NCI-H1105 treated with DMSO at 0.1 percent for 48 hours (cell line): ENCODE results near the gene SLC35E2B.

Experiments
- DNase-seq: peaks from one replicate; lab custom pipeline; 2025; lab: John Stamatoyannopoulos, UW

The SLC35E2B gene

DNA sequence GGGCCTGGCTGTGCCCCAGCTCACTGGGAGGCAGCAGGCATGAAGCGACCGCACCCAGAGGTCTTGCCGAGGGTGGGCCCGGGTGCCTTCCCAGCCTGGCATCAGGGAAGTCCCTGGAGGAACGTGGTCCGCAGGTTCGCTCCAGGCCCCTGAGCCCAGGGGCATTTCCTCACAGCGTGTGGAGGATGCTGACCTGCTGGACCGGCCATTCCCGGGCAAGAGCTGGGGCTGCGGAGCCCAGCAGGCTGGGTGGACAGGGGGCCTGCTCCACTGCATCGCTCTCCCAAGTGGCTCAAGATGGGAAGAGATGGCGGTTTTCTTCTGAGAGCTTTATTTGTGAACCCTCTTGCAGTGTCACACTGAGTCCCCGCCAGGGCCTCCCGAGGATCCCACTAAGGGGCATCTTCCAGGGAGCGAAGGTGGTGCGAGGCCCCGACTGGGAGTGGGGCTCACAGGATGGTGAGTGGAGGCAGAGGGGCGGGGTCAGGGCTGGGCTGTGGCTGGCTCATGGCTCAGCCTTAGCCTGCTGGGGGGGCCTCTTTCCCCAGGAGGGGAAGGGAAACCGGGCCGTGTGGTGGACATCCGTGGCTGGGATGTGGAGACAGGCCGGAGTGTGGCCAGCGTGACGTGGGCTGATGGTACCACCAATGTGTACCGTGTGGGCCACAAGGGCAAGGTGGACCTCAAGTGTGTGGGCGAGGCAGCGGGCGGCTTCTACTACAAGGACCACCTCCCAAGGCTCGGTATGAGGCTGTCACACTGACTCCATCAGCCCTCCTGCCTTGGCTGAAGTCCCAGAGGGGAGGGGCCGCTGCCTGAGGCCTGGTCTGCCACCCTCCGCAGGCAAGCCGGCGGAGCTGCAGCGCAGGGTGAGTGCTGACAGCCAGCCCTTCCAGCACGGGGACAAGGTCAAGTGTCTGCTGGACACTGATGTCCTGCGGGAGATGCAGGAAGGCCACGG, 67.9 kb downstream of the SLC35E2B start:
- no peak for DNase-seq

GRCh38 chr1:1623631-1624442, 68.8 kb downstream of the SLC35E2B start:
- no peak for DNase-seq

DNA sequence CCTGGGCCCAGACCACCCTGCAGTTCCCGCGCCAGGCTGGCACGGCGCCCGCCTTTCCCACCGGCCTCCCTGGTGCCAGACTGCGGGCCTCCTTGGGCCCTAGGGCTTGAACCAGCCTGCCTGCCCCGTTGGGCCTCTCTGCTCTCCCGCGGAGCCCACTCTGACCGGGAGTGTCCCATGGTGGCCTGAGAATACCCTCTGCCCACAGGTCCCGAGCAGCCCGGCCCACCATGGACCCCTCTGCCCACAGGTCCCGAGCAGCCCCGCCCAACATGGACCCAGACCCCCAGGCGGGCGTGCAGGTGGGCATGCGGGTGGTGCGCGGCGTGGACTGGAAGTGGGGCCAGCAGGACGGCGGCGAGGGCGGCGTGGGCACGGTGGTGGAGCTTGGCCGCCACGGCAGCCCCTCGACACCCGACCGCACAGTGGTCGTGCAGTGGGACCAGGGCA, 69.4 kb downstream of the SLC35E2B start:
- DNase-seq = no peak

GRCh38 chr1:1622788-1623094, 69.9 kb downstream of the SLC35E2B start:
- DNase-seq = no peak

DNA sequence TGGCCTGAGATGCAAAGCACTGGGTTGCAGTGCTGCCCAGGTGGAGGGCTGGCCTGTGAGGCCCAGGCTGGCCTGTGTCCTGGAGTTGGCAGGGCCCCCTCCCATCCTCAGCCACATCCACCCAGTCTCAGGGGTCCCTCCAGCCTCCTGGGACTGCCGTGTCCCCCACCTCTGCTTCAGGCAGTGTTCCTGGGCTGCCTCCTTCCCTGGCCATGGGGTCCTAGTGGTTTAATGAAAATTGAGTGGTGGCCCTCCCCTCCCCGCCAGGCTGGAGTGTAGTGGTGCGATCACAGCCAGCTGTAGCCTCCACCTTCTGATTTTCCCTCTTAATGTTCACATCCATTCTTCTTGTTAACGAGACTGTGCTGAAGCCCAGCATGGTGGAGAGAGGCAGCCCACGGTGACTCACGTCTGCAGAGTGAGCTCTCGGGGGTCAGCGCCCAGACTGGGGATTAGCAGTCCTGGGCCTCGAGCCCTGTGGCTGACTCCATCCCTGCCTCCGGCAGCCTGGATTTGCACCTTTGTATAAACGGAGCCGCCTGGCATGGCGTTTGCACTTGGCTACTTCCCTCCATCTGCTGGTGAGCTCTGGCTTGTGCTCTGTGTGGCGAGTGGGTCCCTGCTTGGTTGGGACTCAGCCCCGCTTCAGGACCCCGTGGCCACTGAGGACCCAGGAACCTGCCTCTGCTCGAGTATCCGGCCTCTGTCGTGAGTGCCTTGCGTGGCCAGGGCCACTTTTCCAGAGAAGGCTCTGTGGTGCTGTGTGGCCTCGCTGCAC, 70.4 kb downstream of the SLC35E2B start:
- DNase-seq = no peak

DNA sequence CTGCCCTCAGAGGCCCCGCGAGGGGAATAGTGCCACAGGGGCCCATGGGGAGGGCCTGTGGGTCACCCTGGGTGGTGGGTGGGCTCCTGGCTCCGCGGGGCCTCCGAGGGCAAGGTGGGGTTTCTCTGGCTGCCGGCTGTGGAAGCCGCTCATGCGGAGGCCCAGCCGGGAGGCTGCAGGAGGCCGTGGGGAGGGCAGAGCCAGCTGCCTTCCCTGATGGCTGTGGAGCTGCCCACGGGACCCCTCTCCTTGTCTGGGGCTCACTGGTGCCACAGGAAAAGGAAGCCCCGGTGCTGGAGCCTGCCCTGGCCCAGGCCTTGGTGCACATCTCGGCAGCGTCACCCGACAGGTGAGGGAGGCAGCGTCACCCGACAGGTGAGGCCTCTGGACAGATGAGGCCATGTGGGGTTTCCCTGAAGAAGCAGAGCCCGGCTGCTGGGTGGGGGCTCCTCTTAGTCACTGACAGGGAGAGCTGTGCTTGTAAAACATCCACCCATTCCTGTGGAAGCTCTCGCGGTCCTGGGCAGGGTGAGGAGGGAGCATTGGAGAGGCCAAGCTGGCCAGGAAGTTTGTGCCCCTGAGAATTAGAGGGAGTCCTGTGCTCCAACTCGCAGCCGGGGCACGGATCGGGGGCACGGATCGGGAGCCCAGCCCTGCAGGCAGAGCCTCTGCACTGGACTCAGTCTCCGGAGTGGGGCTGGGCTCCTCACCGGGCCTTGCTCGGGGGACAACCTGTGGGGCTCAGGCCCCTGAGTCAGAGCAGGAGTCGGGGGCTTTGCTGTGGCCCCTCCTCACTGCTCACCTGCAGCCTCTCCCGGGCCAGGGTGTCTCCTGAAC, 71.2 kb downstream of the SLC35E2B start:
- DNase-seq = no peak

GRCh38 chr1:1620433-1621139, 72.0 kb downstream of the SLC35E2B start:
- no peak for DNase-seq

GRCh38 chr1:1619917-1620361, 72.7 kb downstream of the SLC35E2B start:
- no peak for DNase-seq

DNA sequence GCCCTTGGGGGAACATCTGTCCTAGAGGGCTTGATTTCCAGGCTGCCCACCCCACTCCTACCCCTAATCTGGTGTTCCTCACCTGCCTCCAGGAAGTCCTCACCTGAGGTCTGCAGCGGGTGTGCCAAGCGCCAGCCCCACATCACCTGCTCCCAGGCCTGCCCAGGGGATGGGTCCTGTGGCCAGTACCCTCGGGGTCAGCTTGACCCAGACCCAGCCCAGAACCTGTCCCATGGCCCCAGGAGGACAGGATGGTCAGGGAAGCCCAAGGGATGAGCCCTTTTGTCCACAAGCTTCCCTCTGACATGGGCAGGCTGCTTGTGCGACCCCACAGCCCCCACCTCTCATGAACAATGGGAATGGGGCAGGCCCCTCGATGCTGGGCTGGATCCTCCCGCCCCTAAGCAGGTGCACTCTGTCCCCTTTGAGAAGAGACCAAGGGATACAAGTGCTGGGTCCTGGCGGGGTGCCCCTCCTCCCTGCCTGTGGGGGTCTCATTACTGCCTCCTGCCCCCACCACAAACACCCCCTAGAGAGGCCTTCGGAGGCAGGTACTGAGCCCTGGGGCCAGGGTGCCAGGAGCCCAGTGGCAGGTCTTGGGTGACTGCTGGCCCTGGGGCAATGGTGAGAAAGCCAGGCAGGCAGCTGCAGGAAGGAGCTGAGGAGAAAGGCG, 74.1 kb downstream of the SLC35E2B start:
- no peak for DNase-seq

DNA sequence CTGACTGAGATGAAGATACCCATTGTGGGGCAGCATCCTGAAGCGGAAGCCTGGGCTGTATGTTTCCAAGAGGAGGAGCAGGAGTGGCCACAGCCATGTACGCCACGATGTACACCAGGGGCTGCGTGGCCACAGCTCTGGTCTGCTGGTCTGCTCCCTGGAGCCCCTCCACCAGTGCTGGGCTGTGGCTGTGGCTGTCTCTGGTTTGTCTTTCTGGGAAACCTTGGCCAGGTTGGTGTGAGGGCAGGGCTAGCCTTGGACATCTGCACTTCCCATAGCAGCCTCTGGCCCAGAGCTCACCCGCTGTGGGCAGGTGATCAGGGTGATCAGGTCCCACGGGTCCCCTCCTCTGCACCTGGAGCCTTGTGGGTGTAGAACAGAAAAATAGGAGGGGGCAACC, 74.7 kb downstream of the SLC35E2B start:
- DNase-seq = no peak

DNA sequence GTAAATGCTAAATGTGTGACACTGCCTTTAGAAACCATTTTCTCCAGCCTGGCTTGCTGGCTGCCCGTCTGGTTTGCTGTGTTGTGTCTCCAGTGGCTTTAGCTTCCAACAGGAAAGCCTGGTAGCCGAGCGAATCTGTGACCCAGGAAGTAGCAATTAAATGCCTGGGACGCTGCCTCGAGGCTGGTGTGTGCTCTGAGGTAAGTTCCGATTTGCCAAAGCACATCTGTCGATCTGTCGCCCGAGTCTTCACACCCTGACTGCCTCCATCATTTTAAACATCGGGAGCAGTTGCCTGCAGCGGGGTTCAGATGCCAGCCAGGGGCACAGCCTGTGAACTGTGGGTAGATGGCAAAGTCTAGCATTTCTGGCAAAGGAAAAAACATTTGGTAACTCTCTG, 75.1 kb downstream of the SLC35E2B start:
- no peak for DNase-seq

- DNase-seq = no peak
Observed at GRCh38 chr1:1616838-1617237, 75.8 kb downstream of the SLC35E2B start.

DNA sequence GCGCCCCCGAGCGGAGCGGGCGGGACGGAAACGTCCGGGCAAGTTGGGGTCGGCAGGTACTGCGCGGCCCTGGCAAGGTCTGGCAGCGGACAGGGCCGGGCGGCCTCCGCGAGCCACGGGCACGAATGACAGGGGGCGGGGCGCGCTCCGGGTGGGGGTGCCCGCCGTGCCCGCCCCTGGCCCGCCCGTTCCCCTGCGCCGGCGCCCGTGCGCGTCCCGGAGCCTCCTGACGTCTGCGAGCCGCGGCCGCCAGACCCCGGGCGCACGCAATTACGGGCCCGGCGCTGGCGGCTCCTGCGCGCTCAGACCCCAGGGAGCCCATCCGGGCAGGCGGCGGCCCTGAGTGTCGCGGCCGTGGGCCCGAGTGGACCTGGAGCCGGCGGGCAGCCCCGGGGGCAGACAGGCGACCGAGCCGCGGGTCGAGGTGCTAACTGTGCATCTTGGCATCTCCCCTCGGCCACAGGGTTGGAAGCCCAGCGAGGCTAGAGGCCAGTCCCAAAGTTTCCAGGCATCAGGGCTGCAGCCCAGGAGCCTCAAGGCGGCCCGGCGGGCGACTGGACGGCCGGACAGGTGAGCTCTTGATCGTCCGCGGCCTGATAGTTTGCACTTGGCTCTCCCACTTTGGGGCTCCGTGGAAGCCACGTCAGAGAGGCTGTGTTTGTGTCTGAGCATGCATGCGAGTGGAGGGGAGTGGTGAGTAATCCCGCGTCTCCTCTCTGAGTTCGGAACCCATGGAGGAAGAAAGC, 76.4 kb downstream of the SLC35E2B start:
- no peak for DNase-seq

DNA sequence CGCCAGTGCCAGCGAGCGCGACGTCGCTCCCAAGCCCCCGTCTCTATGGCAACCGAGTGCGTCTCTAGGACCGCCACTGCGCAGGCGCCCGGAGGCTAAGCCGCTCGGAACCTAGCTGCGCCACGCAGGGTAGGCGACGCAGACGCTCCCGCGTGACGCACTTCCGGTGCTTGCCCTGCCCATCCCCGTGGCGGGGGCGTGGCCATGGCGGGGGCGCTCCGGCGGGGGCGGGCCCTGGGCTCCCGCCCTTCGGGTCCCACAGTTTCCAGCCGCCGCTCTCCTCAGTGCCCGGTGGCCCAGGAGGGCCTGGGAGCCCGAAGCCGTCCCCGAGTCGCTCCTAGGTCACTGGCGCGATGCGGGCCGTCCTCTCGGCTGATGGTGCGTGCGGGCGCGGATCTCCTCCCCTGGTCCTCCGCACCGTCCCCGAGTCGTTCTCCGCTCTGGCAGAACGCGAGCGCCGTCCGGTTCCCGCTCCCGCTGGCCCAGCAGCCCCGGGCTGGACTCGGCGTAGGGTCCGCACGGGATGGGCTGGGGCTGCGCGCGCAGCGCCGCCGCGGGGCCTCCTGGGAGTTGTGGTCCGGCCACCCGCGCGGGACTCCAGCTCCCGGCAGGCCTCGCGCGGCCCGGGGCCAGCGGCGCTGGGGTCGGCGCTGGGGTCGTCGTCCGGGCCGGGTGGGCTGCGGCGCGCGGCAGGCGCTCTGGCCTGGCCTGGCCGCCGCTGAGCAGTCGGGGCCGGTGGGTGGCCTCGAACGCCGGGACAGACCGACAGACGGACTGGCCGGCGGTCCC, 77.1 kb downstream of the SLC35E2B start, which contains the start of gene MIB2:
TSS of gene MIB2 (plus strand) at position 245 of the 789 bp plus-strand sequence. CDS start 7,953 bp downstream, outside the sequence.
- DNase-seq = peak; percentile 98

- DNase-seq = no peak
Observed at GRCh38 chr1:1614954-1615255, 77.7 kb downstream of the SLC35E2B start.

DNA sequence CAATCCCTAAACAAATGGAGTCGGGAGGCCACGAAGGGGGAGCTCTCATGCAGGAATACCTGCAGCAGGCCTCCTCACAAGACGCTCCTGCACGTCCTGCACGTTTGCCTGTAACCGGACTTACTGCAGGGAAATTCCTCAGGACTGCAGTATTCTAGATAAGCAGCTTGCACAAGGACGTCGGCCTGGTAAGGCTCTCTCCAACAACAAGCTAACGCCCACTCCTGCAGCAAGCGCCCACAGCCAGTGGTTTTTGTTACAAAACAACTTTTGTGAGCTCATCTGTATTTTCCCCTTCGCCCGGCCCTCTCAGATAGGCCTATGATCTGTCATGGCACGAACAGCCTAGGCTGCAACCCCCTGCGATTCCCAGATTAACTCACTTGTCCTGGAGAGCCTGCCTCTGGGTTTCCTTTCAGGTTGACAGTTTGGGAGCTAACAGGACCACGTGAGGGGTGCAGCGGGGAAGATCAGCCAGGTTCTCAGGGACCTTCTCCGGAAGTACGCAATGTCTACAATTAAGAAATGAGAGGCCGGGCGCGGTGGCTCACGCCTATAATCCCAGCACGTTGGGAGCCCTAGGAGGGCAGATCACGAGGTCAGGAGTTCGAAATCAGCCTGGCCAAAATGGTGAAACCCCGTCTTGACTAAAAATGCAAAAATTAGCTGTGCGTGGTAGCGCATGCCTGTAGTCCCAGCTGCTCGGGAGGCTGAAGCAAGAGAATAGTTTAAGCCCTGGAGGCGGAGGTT, 78.2 kb downstream of the SLC35E2B start:
- no peak for DNase-seq

DNA sequence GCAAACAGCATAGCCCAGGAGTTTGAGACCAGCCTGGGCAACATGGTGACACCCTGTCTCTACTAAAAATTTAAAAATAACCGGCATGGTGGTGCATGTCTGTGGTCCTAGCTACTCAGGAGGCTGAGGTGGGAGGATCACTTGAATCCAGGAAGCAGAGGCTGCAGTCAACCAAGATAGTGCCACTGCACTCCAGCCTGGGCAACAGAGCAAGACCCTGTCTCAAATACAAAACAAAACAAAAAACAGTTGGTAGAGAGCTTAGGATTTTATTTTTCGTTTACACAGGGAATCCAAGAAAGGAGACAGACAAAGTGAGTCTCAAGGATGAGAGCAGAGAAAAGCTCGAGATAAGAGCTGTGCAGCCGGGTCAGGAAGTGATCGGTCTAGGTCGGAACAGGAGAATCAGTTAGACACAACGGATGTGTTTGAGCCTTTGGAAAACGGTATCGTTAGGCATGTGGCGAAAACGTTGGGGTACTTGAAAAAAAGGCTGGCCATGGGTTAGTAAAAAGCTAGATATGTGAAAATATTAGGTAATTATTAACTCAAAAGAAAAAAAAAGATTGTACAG, 79.0 kb downstream of the SLC35E2B start:
- no peak for DNase-seq

- no peak for DNase-seq
Observed at GRCh38 chr1:1612104-1612400, 80.5 kb downstream of the SLC35E2B start.
